Lung (tissue), 12 donors: ENCODE measurements around the gene ARHGAP15. TPM values are rescaled to one million over a fixed set of nuclear protein-coding genes. Genes with fewer than 3 reads are reported as not detected.
A peak's percentile ranks its signal among the peaks of the same experiment; 100 is the strongest.

Experiments
- ATAC-seq: fragments of 200-7000 bp; cut with Tn5 transposase; one replicate; pipeline ENCODE4 v1.9.1; 2020; ENCODE audit warnings: moderate number of reproducible peaks; ENCODE audit not compliant: insufficient read depth, low FRiP score
- DNase-seq, 3 donors: peaks; one replicate each; pipeline ENCODE4 v3.0.0-alpha.2; 2013 to 2017
- H3K27ac ChIP-seq, 2 donors: one replicate each; pipeline ENCODE4 v1.5.1; 2013; ENCODE audit warnings: mild to moderate bottlenecking in 2 of 2, moderate library complexity in 2 of 2, control low read depth in 1 of 2, inconsistent platforms in 1 of 2, low read depth in 1 of 2, low read length in 1 of 2
- H3K27me3 ChIP-seq, 3 donors: one replicate each; pipeline ENCODE4 v1.5.1; 2013; ENCODE audit warnings: low read length in 2 of 3; ENCODE audit not compliant: control insufficient read depth in 3 of 3, insufficient read depth in 3 of 3
- H3K36me3 ChIP-seq, 4 donors: one replicate each; pipeline ENCODE4 v1.5.1; 2013; ENCODE audit warnings: low read length in 4 of 4, mild to moderate bottlenecking in 1 of 4, moderate library complexity in 1 of 4; ENCODE audit not compliant: control insufficient read depth in 4 of 4, insufficient read depth in 4 of 4
- H3K4me1 ChIP-seq, 5 donors: one replicate each; pipeline ENCODE4 v1.5.1; 2013; ENCODE audit warnings: low read length in 5 of 5, mild to moderate bottlenecking in 2 of 5, moderate library complexity in 1 of 5; ENCODE audit not compliant: control insufficient read depth in 5 of 5, insufficient read depth in 5 of 5
- H3K4me3 ChIP-seq: one replicate; pipeline ENCODE4 v1.5.1; 2013; ENCODE audit warnings: mild to moderate bottlenecking, control low read depth, moderate library complexity
- H3K9ac ChIP-seq, 2 donors: one replicate each; pipeline ENCODE4 v1.5.1; 2013; ENCODE audit warnings: low read length in 2 of 2, control low read depth in 1 of 2; ENCODE audit not compliant: insufficient read depth in 1 of 2
- H3K9me3 ChIP-seq, 4 donors: one replicate each; pipeline ENCODE4 v1.5.1; 2013; ENCODE audit warnings: low read length in 3 of 4, mild to moderate bottlenecking in 1 of 4, moderate library complexity in 1 of 4; ENCODE audit not compliant: control insufficient read depth in 4 of 4, insufficient read depth in 3 of 4
- whole genome bisulfite sequencing, 2 donors: extraction: QIAGEN DNeasy Blood & Tissue Kit; methylation state at CpG; one replicate each; pipeline ENCODE4 v1.1.7; 2013; 5-methylcytosine and 5-hydroxymethylcytosine counted together
- polyA plus RNA-seq, 2 donors: library from polyadenylated mRNA; stranded (reverse); fragments of 200-250 nt; gene quantifications; one replicate each; pipeline ENCODE4 v1.2.1, GENCODE V29; 2013
- total RNA-seq, 2 donors: library from RNA; depleted of rRNA in 1 of 2; stranded (reverse); fragments of >200 nt in 1 of 2; gene quantifications; one replicate each; pipeline ENCODE4 v1.2.1, GENCODE V29; 2014 to 2021
- TF ChIP-seq, protein P1 (sequence below): IDR thresholded peaks from 2 replicates; pipeline ENCODE4 v1.5.1; 2012; ENCODE audit warnings: mild to moderate bottlenecking; ENCODE audit errors: control extremely low read depth, extremely low read depth
- donor health status: control.
- donor health status: control.
- donor health status: Bipolar disorder and iron deficiency.
- donor health status: healthy.
- donor health status: DM: yes; HTN: yes; CAD: no.

ARHGAP15 gene
- total and polyA plus RNA-seq, 4 donors, result 5.9 to 74.3 (median 13.2) TPM

- H3K27me3 ChIP-seq, result no peaks in the 10 kb centered on the region
- H3K4me1 ChIP-seq, result peaks cover 0 to 14% (median 3%) of the 10 kb centered on the region in 5 donors
- DNase-seq (no peak), ATAC-seq (no peak)
- TF ChIP-seq, protein P1, sequence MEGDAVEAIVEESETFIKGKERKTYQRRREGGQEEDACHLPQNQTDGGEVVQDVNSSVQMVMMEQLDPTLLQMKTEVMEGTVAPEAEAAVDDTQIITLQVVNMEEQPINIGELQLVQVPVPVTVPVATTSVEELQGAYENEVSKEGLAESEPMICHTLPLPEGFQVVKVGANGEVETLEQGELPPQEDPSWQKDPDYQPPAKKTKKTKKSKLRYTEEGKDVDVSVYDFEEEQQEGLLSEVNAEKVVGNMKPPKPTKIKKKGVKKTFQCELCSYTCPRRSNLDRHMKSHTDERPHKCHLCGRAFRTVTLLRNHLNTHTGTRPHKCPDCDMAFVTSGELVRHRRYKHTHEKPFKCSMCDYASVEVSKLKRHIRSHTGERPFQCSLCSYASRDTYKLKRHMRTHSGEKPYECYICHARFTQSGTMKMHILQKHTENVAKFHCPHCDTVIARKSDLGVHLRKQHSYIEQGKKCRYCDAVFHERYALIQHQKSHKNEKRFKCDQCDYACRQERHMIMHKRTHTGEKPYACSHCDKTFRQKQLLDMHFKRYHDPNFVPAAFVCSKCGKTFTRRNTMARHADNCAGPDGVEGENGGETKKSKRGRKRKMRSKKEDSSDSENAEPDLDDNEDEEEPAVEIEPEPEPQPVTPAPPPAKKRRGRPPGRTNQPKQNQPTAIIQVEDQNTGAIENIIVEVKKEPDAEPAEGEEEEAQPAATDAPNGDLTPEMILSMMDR, result no peak
- no peak overlapping the region for H3K9ac ChIP-seq
- 81 to 86% methylated on average over 1 of the region's 1 CpG for WGBS, 2 donors
- H3K9me3 ChIP-seq, result no peaks in the 10 kb centered on the region
- H3K4me3 ChIP-seq, result no peak overlapping the region
- no peaks in the 10 kb centered on the region for H3K36me3 ChIP-seq
- H3K27ac ChIP-seq, result no peak overlapping the region
Observed at GRCh38 chr2:143801561-143801960, 672.3 kb downstream of the ARHGAP15 start.

DNA sequence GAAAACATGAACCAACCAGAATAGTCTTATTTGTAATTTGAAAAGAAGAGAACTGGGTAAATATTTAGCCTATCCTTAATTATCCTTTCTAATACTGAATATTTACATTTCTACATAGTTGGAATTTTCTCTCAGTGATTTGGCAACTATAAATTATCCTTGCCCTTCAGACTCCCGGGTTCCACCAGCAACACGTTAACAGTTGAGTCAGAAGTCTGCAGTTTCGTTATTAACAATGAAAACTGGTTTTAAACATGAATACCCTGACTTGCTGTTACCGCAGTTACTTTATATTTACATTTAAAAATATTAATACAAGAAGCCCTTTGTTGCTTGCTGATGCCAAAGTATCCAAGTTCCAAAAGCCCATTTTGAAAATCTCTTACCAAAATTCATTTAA, 673.0 kb downstream of the ARHGAP15 start:
- Histone ChIP-seq H3K4me1 (peaks cover 0 to 14% (median 3%) of the 10 kb centered on the region in 5 donors), H3K27ac (no peak overlapping the region), H3K27me3 (no peaks in the 10 kb centered on the region), H3K36me3 (no peaks in the 10 kb centered on the region), H3K9ac (no peak overlapping the region), H3K9me3 (no peaks in the 10 kb centered on the region), H3K4me3 (no peak overlapping the region)
- DNase-seq (peak; percentile 21 to 57 (median 47)), ATAC-seq (no peak)
- 45 to 64% methylated on average over 4 of the region's 4 CpGs for WGBS, 2 donors
- TF ChIP-seq, protein P1, result no peak

DNA sequence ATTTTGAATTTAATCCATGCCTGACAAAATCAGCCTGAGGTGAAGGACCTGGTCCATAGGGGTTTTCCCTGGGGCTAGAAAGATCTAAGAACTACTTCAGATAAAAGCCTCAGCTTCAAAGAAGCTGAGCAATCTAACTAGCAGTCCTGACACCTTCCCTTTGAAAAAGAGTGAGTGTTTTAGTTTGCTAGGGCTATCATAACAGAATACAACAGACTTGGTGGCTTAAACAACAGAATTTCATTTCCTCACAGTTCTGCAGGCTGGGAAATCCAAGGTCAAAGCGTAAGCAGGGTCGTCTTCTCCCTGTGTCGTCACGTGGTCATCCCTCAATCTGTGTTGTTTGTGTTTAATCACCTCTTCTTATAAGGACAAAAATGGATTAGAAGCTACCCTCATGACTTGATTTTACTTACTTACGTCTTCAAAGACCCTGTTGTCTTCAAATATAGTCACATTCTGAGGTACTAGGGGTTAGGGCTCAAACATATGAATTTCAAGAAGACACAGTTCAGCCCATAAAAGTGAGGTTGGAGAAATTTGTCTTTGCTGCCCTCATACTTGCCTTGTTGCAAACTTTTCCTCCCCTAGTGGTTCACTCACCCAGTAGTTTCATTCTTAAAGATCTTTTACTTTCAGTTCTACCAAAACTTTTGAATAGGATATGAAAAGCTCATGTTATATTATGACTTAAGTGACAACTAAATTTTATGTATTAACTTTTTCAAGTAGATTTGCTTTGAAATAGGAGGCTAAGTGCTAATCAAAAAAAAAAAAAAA, 673.8 kb downstream of the ARHGAP15 start:
- H3K27ac ChIP-seq, result no peak overlapping the region

More for the DNA sequence above, 673.8 kb downstream of the ARHGAP15 start:
- Histone ChIP-seq H3K36me3 (no peaks in the 10 kb centered on the region), H3K9ac (no peak overlapping the region), H3K27me3 (no peaks in the 10 kb centered on the region), H3K4me1 (peaks cover 0 to 14% (median 3%) of the 10 kb centered on the region in 5 donors), H3K4me3 (no peak overlapping the region), H3K9me3 (no peaks in the 10 kb centered on the region)
- no peak for DNase-seq
- 75 to 93% methylated on average over 5 of the region's 5 CpGs for WGBS, 2 donors
- ATAC-seq, result no peak
- TF ChIP-seq, protein P1, result no peak
